ENCODE data around the gene HMGB4.

GRCh38 chr1:33893147-33893830 is 29.4 kb downstream of the HMGB4 start:
- TF ChIP-seq, protein P1, sequence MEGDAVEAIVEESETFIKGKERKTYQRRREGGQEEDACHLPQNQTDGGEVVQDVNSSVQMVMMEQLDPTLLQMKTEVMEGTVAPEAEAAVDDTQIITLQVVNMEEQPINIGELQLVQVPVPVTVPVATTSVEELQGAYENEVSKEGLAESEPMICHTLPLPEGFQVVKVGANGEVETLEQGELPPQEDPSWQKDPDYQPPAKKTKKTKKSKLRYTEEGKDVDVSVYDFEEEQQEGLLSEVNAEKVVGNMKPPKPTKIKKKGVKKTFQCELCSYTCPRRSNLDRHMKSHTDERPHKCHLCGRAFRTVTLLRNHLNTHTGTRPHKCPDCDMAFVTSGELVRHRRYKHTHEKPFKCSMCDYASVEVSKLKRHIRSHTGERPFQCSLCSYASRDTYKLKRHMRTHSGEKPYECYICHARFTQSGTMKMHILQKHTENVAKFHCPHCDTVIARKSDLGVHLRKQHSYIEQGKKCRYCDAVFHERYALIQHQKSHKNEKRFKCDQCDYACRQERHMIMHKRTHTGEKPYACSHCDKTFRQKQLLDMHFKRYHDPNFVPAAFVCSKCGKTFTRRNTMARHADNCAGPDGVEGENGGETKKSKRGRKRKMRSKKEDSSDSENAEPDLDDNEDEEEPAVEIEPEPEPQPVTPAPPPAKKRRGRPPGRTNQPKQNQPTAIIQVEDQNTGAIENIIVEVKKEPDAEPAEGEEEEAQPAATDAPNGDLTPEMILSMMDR (IDR thresholded peaks at IDR 0.05; ENCODE audit: low read depth, low read length): no peak
- TF ChIP-seq EZH2phosphoT487 (IDR thresholded peaks at IDR 0.05; ENCODE audit: low read depth): no peak

Measured in OCI-LY3 (cell line).